DMS53 (cell line): ENCODE data around the gene TSPYL6.
"Not testable (repeated sequence)": the region's sequence is repeated elsewhere in the genome, so short reads cannot be mapped to it uniquely, and the experiment has no call there.

Source experiments
- DNase-seq: peaks from one replicate; lab custom pipeline; 2025; lab: John Stamatoyannopoulos, UW

Gene TSPYL6

DNA sequence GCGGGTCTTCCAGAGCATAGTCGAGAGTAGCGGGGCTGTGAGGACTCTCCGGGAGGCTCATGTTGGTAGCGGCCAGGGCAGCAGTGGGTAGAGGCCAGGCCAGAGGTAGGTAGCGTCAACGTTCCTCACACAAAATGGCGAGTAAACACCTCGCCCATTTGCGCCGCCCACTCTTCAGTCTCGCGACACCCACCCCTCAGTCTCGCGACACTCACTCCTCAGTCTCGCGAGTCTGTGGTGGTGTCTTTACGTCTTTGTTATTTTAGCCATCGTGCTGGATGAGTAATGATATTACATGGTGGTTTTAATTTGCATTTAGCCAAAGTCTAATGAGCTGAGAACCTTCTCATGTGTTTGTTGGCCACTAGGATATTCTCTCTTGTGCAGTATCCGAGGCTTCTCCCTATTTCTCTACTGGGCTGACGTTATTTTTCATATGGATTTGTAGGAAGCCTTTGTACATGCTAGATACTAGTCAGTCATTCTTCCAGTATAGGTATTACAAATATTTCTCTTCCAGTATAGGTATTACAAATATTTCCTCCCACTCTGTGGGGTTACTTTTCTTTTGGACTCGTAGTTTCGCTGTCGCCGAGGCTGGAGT lies at the start of gene TSPYL6:
Gene TSPYL6, minus strand, starts transcription at position 139 of the 604 bp plus-strand sequence. Its CDS starts 78 bp downstream, at position 61.
- no peak for DNase-seq

- no peak for DNase-seq
These were observed 47.6 kb upstream of the TSPYL6 start for GRCh38 chr2:54303631-54304030.

GRCh38 chr2:54298514-54298913 lies 42.5 kb upstream of the TSPYL6 start:
- no peak for DNase-seq

GRCh38 chr2:54295911-54296310 lies 39.9 kb upstream of the TSPYL6 start:
- DNase-seq: no peak

GRCh38 chr2:54294665-54295064 lies 38.6 kb upstream of the TSPYL6 start:
- DNase-seq: peak; percentile 11

- no peak for DNase-seq
These were observed 34.5 kb upstream of the TSPYL6 start for GRCh38 chr2:54290356-54291025.

DNA sequence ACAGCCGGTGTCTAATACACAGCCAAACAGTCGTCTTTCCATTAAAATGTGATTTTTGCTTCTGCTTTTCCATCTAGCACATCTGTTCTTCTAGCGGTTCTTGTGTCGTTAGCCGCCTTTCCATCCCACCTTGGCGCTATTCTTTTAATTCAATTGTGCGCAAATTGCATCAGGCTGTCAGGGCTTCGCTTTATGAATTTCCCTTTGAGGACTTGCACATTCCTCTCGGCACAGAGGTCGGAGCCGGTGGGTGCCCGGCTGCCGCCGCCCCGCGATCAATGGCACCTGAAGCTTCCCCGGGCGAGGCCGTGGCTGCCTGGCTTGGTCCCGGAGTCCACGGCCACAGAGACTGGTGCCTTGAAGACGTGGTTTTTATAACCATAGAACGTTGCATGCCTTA lies 33.9 kb upstream of the TSPYL6 start:
- no peak for DNase-seq

- DNase-seq: no peak
These were observed 31.5 kb upstream of the TSPYL6 start for GRCh38 chr2:54287532-54287931.

DNA sequence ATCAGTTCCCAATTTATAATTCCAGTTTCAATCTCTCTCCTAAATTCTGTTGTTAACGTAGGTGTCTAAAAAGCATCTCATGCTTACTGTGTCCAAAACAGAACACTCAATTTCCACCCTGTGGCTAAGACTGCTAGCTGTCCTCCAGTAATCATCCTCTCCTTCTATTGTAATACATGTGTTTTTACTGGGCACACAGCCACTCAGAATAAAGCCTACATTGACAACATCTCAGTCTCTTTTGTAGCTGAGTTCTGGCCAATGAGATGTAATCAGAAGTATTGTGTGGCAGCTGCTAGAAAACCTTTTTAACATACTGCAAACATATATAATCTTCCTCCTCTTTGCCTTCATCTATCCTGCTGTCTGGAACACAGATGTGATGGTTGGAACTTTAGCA lies 29.4 kb upstream of the TSPYL6 start:
- no peak for DNase-seq

DNA sequence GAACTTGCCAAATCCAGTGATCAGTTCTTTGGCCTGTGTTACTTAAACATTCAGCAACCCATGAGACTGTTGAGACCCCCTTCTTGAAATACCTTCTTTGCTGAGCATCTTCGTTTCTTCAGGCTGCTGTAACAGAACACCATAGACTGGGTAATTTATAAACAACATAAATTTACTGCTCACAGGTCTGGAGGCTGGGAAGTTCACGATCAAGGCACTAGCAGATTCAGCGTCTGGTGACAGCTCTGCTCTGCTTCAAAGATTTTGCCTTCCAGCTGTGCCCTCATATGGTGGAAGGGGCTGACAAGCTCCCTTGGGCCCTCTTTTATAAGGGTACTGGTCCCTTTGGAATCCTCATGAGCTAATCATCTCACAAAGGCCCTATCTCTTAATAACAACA lies 28.8 kb upstream of the TSPYL6 start:
- DNase-seq: no peak

DNA sequence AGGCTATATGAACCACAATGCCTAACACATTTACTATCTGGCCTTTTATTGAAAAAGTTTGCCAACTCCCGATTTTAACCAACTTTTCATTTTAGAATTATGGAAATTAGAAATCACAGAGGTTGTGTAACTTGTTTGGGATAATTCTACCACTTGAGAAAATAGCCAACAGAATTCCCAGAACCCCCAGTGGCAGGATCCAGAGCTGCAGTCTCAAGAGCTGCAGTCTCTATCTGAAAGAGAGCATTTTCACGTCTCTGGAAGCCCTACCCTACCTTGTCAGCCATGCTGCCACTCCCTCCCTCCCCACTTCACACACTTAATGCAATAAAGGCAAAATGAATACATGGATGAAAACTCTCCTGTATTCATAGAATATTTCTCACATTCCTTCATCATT lies 23.4 kb upstream of the TSPYL6 start:
- peak; percentile 37 for DNase-seq

GRCh38 chr2:54275541-54275940 lies 19.5 kb upstream of the TSPYL6 start:
- peak; percentile 36 for DNase-seq

GRCh38 chr2:54274781-54275242 lies 18.8 kb upstream of the TSPYL6 start:
- DNase-seq: peak; percentile 82

- no peak for DNase-seq
These were observed 16.0 kb upstream of the TSPYL6 start for GRCh38 chr2:54271843-54272627.

DNA sequence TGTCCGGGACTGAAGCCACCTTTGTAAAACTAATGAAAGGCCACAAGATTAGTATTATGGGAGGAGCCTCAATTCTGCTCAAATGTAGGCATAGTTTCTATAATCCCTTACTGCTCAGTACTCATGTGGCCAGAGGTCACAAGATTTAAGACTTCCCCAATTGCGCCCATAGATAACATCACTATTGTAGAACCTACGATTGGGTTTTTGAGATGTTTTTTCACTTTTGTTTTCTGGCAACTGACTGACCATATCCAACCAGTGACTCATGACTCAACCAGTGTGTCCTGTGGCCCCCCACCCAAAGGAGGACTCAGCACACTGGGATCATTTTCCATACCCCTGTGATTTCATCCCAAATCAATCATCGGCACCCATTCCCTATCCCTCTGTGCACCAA lies 15.2 kb upstream of the TSPYL6 start:
- DNase-seq: no peak

DNA sequence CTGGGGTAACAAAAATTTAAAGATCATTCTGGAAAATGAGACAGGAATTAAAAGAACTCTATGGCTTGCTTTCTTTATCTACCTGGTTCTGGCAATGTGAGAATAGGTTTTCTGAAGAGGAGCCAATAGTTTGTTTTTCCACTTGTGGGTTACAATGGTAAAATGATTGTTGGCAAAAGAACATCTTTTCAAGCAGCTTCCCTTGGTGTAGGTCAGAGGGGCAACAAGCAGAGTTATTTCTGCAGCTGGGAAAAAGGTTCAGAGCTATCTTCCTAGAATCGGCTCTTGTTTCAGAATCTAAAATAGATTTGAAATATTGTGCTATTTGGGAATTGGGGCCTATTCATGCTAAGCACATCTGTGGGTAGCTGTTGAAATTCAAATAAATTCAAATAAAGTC lies 11.5 kb upstream of the TSPYL6 start:
- DNase-seq: no peak

- DNase-seq: not testable (repeated sequence)
These were observed 9.1 kb upstream of the TSPYL6 start for GRCh38 chr2:54265081-54265480.

GRCh38 chr2:54262015-54262765 lies 6.2 kb upstream of the TSPYL6 start:
- DNase-seq: no peak

- no peak for DNase-seq
These were observed 5.5 kb upstream of the TSPYL6 start for GRCh38 chr2:54261537-54261936.

DNA sequence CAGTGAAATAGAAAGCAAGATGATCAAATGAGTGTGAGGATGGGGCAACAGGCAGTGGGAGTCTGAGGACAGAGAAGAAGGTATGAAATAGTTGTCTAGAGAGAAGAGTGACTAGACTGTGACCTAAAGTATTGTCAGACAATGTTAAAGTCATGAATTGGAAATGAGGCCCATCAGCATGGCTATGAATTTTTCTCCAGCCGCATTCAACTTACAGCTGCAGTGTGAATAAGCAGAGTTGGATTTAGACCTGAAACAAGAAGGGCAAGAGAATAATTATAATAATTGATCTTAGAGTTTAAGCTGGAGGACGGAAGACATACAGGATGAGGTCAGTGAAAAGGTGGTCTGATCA lies 4.2 kb upstream of the TSPYL6 start:
- no peak for DNase-seq

GRCh38 chr2:54259413-54260240 lies 3.6 kb upstream of the TSPYL6 start:
- DNase-seq: no peak

GRCh38 chr2:54258166-54258565 lies 2.1 kb upstream of the TSPYL6 start:
- no peak for DNase-seq
